ENCODE data around the gene ATP2C1. TPM values are rescaled to one million over a fixed set of nuclear protein-coding genes. Genes with fewer than 3 reads are reported as not detected.

Gene ATP2C1
- total and polyA plus RNA-seq, 2 experiments from 2014 or later = 28.1 to 75.7 TPM

DNA sequence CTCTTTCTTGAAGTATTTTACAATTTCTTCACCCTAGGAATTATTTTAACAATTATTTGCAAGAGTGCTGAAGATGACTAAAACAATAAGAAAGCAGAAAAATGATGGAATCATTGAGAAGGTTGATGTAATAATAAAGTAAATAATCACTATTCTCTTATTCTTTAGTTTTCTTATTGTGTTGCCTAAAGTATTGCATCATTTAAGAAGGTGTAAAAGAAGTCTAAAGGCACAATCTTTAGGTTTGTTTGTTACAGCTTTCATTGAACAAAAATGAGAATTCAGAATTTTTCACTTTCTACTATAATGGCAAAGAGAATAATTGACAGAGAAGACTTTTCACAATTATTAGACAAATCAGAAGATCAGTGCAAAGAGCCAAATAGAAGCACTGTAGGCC is 67.6 kb downstream of the ATP2C1 start:
- Mint-ChIP-seq H3K9me3 (no peaks in the 10 kb centered on the region), H3K4me3 (no peak overlapping the region), H3K36me3 (ENCODE audit: low read depth) (peaks cover 20% of the 10 kb centered on the region), H3K27me3 (ENCODE audit: insufficient read depth, low read depth, poor library complexity) (no peaks in the 10 kb centered on the region), H3K4me1 (peaks cover 8% of the 10 kb centered on the region; the same call in 2 of the 3 replicates), H3K27ac (no peak overlapping the region)
- no peak overlapping the region for H3K27ac ChIP-seq (ENCODE audit: low read depth)
- H3K4me3 ChIP-seq = no peak overlapping the region
- no peaks in the 10 kb centered on the region for H3K9me2 ChIP-seq (ENCODE audit: insufficient read depth)
- H3K79me2 ChIP-seq (replicated peaks; ENCODE audit: insufficient read depth) = no peaks in the 10 kb centered on the region
- H3F3A ChIP-seq (replicated peaks; ENCODE audit: low read depth) = no peaks in the 10 kb centered on the region
- peaks cover 7% of the 10 kb centered on the region for H3K4me1 ChIP-seq (ENCODE audit: insufficient read depth)
- ATAC-seq (no peak), DNase-seq (ENCODE audit: low spot score) (no peak)
- H3K4me2 ChIP-seq = no peak overlapping the region
- no peak overlapping the region for H2AFZ ChIP-seq
- no peaks in the 10 kb centered on the region for H4K20me1 ChIP-seq (replicated peaks; ENCODE audit: insufficient read depth)
- H3K36me3 ChIP-seq (ENCODE audit: insufficient read depth) = peaks cover 13% of the 10 kb centered on the region; the same call in 1 of the 2 replicates
- TF ChIP-seq ZNF462 (CRISPR knock-in tag; IDR thresholded peaks at IDR 0.05) (no peak), JUNB (IDR thresholded peaks at IDR 0.05; ENCODE audit: unreplicated experiment) (no peak), NANOG (IDR thresholded peaks at IDR 0.05; ENCODE audit: borderline replicate concordance) (no peak), REST (IDR thresholded peaks at IDR 0.05; ENCODE audit: unreplicated experiment) (no peak), EZH2 (IDR thresholded peaks at IDR 0.05; ENCODE audit: low read depth, unreplicated experiment) (no peak), POLR2AphosphoS5 (IDR thresholded peaks at IDR 0.05; ENCODE audit: low read depth) (no peak)
- no peaks in the 10 kb centered on the region for H3K27me3 ChIP-seq (ENCODE audit: insufficient read depth)

Data from GM23338 (cell line).